NCI-H1048 (cell line): ENCODE data around the gene EMILIN2.

Experiments used
- DNase-seq: peaks from one replicate; lab custom pipeline; 2025; lab: John Stamatoyannopoulos, UW

Gene EMILIN2

GRCh38 chr18:2956056-2956455 is 109.2 kb downstream of the EMILIN2 start:
- no peak for DNase-seq

- DNase-seq: no peak
These were observed 112.1 kb downstream of the EMILIN2 start for GRCh38 chr18:2958819-2959298.

GRCh38 chr18:2959341-2959740 is 112.5 kb downstream of the EMILIN2 start:
- no peak for DNase-seq

GRCh38 chr18:2960983-2961696 is 114.3 kb downstream of the EMILIN2 start:
- DNase-seq: no peak

GRCh38 chr18:2961821-2962220 is 115.0 kb downstream of the EMILIN2 start:
- no peak for DNase-seq

- no peak for DNase-seq
These were observed 116.2 kb downstream of the EMILIN2 start for GRCh38 chr18:2963048-2963447.

GRCh38 chr18:2964361-2965010 is 117.7 kb downstream of the EMILIN2 start:
- no peak for DNase-seq
